ENCODE results near the gene PHACTR4. TPM values are rescaled to one million over a fixed set of nuclear protein-coding genes. Genes with fewer than 3 reads are reported as not detected.

Gene PHACTR4
- total and polyA plus RNA-seq, 7 donors, result 21.6 to 57.4 (median 35.2) TPM

GRCh38 chr1:28416509-28417194, 47.1 kb downstream of the PHACTR4 start:
- Histone ChIP-seq H3K4me1 (peaks cover 0 to 5% (median 0%) of the 10 kb centered on the region in 4 donors), H3K4me3 (no peak overlapping the region), H3K27ac (no peak overlapping the region), H3K27me3 (no peaks in the 10 kb centered on the region), H3K36me3 (no peaks in the 10 kb centered on the region), H3K9me3 (no peaks in the 10 kb centered on the region)
- intact Hi-C loops (cut with DNase I), result no loop called here
- WGBS, 2 donors, result 37 to 69% methylated on average over 2 of the region's 2 CpGs
- TF ChIP-seq, protein P1, sequence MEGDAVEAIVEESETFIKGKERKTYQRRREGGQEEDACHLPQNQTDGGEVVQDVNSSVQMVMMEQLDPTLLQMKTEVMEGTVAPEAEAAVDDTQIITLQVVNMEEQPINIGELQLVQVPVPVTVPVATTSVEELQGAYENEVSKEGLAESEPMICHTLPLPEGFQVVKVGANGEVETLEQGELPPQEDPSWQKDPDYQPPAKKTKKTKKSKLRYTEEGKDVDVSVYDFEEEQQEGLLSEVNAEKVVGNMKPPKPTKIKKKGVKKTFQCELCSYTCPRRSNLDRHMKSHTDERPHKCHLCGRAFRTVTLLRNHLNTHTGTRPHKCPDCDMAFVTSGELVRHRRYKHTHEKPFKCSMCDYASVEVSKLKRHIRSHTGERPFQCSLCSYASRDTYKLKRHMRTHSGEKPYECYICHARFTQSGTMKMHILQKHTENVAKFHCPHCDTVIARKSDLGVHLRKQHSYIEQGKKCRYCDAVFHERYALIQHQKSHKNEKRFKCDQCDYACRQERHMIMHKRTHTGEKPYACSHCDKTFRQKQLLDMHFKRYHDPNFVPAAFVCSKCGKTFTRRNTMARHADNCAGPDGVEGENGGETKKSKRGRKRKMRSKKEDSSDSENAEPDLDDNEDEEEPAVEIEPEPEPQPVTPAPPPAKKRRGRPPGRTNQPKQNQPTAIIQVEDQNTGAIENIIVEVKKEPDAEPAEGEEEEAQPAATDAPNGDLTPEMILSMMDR (IDR thresholded peaks at IDR 0.05), result no peak
- TF ChIP-seq EP300 (IDR thresholded peaks at IDR 0.05) (no peak), POLR2AphosphoS5 (IDR thresholded peaks at IDR 0.05) (no peak), POLR2A (IDR thresholded peaks at IDR 0.05) (no peak)
- no peak for DNase-seq

GRCh38 chr1:28417441-28417922, 47.9 kb downstream of the PHACTR4 start:
- no peaks in the 10 kb centered on the region for H3K36me3 ChIP-seq
- H3K4me3 ChIP-seq, result no peak overlapping the region
- no peaks in the 10 kb centered on the region for H3K9me3 ChIP-seq
- no peaks in the 10 kb centered on the region for H3K27me3 ChIP-seq
- DNase-seq, result no peak
- H3K27ac ChIP-seq, result no peak overlapping the region
- no peak for TF ChIP-seq EP300 (IDR thresholded peaks at IDR 0.05)
- TF ChIP-seq, protein P1 (IDR thresholded peaks at IDR 0.05), result no peak
- intact Hi-C loops (cut with DNase I), result no loop called here
- H3K4me1 ChIP-seq, result peaks cover 0 to 5% (median 0%) of the 10 kb centered on the region in 4 donors
- WGBS, 2 donors, result 32 to 61% methylated on average over 3 of the region's 3 CpGs

- Histone ChIP-seq H3K36me3 (no peaks in the 10 kb centered on the region), H3K27me3 (no peaks in the 10 kb centered on the region), H3K4me1 (peaks cover 0 to 5% (median 0%) of the 10 kb centered on the region in 4 donors), H3K9me3 (no peaks in the 10 kb centered on the region), H3K27ac (no peak overlapping the region), H3K4me3 (no peak overlapping the region)
- WGBS, 2 donors, result 88 to 94% methylated on average over 4 of the region's 4 CpGs
- TF ChIP-seq, protein P1 (IDR thresholded peaks at IDR 0.05), result no peak
- no peak for TF ChIP-seq POLR2AphosphoS5 (IDR thresholded peaks at IDR 0.05)
- no peak for TF ChIP-seq EP300 (IDR thresholded peaks at IDR 0.05)
- TF ChIP-seq POLR2A (IDR thresholded peaks at IDR 0.05), result no peak
- intact Hi-C loops (cut with DNase I), result no loop called here
- no peak for DNase-seq
Measured at GRCh38 chr1:28417926-28418637, 48.5 kb downstream of the PHACTR4 start.

DNA sequence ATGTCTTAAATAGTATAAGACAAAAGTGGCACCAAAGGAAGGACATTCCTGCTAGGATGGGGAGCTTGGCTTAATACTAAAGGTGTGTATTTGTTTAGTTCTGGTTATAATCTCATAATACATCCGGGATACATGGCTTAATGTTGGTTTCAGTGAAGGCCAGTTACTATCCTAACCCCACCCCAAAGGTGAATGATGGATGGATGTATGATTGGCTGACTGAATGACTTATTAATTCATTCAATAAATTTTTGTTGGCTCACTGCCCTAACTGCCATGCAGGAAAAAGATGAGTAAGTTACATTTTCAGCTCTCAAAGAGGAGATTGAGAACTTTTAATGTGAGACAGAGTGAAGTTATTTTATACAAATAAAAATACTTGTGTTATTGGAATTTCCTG, 52.2 kb downstream of the PHACTR4 start:
- intact Hi-C loops (cut with DNase I), result no loop called here
- no peaks in the 10 kb centered on the region for H3K27me3 ChIP-seq
- 29 to 80% methylated on average over 1 of the region's 1 CpG for WGBS, 2 donors
- H3K4me3 ChIP-seq, result no peak overlapping the region
- H3K36me3 ChIP-seq, result no peaks in the 10 kb centered on the region
- H3K4me1 ChIP-seq, result peaks cover 0 to under 1% (median 0%) of the 10 kb centered on the region in 4 donors
- TF ChIP-seq POLR2A (IDR thresholded peaks at IDR 0.05) (no peak), EP300 (IDR thresholded peaks at IDR 0.05) (no peak), POLR2AphosphoS5 (IDR thresholded peaks at IDR 0.05) (no peak)
- TF ChIP-seq, protein P1 (IDR thresholded peaks at IDR 0.05), result no peak
- no peak for DNase-seq
- no peak overlapping the region for H3K27ac ChIP-seq
- H3K9me3 ChIP-seq, result no peaks in the 10 kb centered on the region

Measured in sigmoid colon (tissue), 7 donors.